Duodenal mucosa (tissue), 2 donors: Measurements from ENCODE around the gene C3orf20.

Experiments
- H3K27ac ChIP-seq: one replicate; pipeline ENCODE4 v1.7.0; 2013; ENCODE audit warnings: low read depth, low read length
- H3K27me3 ChIP-seq, 2 donors: one replicate each; pipeline ENCODE4 v1.7.0; 2013; ENCODE audit warnings: low read length in 2 of 2, control low read depth in 1 of 2; ENCODE audit not compliant: insufficient read depth in 2 of 2, control insufficient read depth in 1 of 2
- H3K36me3 ChIP-seq, 2 donors: one replicate each; pipeline ENCODE4 v1.7.0; 2013; ENCODE audit warnings: low read length in 2 of 2, control low read depth in 1 of 2; ENCODE audit not compliant: insufficient read depth in 2 of 2, control insufficient read depth in 1 of 2
- H3K4me1 ChIP-seq, 2 donors: one replicate each; pipeline ENCODE4 v1.7.0; 2013; ENCODE audit warnings: low read length in 2 of 2, control low read depth in 1 of 2; ENCODE audit not compliant: insufficient read depth in 2 of 2, control insufficient read depth in 1 of 2
- H3K4me3 ChIP-seq, 2 donors: one replicate each; pipeline ENCODE4 v1.7.0; 2013; ENCODE audit warnings: low read length in 2 of 2, low read depth in 1 of 2
- H3K9ac ChIP-seq, 2 donors: one replicate each; pipeline ENCODE4 v1.7.0; 2013; ENCODE audit warnings: low read length in 2 of 2, low read depth in 1 of 2
- H3K9me3 ChIP-seq, 2 donors: one replicate each; pipeline ENCODE4 v1.7.0; 2013; ENCODE audit warnings: low read length in 2 of 2, control low read depth in 1 of 2; ENCODE audit not compliant: control insufficient read depth in 1 of 2

Gene C3orf20

DNA sequence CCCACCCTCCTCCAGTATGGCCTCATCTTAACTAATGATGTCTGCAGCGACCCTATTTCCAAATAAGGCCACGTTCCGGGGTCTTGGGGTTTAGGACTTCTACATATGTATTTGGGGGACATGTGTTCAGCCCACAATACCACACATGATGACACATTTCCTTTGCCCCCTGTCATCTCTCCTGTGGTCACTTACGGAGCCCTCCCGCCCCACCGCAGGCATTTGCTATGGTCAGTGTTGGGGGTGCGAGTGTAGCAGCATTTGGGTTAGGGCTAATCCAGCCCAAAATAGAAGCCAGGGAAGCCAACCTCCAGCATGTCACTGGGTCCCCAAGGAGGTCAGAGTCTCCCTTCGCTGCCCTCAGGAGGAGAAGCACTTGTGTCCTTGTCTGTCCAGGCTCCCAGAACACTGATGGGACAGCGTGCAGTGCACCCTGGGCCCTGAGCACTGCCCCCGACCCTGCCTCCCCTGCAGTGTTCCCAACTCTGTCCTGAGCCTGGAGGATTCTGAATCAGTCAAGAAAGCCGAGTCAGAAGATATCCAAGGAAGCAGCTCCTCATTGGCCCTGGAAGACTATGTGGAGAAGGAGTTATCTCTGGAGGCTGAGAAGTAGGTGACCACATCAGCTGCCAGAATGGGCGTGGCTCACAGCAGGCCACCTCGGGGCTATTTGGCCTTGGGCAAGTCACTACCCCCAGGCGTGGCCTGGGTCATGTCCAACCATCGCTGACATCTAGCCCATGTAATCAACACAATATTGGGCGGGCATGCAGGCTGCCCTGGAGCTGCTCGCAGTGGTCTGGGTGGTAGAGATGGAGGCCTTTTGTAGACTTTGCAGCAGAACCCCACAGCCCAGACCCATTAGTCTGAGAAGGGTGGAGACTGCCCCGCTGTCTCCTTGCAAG is 96.9 kb downstream of the C3orf20 start:
- H3K27ac ChIP-seq: no peak overlapping the region
- H3K27me3 ChIP-seq: no peaks in the 10 kb centered on the region
- H3K9me3 ChIP-seq: no peaks in the 10 kb centered on the region
- H3K9ac ChIP-seq: no peak overlapping the region
- H3K4me1 ChIP-seq: no peaks in the 10 kb centered on the region
- no peaks in the 10 kb centered on the region for H3K36me3 ChIP-seq
- H3K4me3 ChIP-seq: no peak overlapping the region

DNA sequence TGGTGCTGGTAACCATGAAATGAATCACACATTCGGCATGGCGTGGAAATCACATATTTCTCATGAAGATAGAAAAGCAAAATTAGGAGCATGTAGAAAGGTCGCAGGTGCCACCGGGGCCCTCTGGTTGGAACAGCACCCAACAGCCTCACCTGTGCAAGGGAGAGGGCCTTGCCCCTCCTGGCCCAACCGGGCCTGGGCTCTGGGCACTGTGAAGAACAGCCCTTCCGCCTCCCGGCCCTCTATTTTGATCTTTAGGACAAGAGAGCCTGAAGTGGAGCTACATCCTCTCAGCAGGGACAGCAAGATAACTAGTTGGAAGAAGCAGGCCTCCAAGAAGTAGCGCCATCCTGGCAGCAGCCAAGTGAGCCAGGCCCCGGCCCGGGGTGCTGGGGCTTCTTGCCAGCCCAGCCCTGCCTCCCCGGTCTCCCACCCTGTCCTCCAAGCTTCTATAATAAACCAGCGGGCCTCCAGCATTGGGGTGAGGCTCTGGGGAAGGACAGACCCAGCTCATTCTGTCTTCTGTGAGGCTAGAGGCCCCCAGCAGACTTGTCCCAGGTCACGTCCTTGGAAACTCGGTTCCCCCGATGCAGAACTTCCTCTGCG is 97.7 kb downstream of the C3orf20 start:
- no peak overlapping the region for H3K27ac ChIP-seq
- H3K9ac ChIP-seq: no peak overlapping the region
- H3K4me3 ChIP-seq: no peak overlapping the region
- no peaks in the 10 kb centered on the region for H3K27me3 ChIP-seq
- no peaks in the 10 kb centered on the region for H3K4me1 ChIP-seq
- no peaks in the 10 kb centered on the region for H3K9me3 ChIP-seq
- no peaks in the 10 kb centered on the region for H3K36me3 ChIP-seq

DNA sequence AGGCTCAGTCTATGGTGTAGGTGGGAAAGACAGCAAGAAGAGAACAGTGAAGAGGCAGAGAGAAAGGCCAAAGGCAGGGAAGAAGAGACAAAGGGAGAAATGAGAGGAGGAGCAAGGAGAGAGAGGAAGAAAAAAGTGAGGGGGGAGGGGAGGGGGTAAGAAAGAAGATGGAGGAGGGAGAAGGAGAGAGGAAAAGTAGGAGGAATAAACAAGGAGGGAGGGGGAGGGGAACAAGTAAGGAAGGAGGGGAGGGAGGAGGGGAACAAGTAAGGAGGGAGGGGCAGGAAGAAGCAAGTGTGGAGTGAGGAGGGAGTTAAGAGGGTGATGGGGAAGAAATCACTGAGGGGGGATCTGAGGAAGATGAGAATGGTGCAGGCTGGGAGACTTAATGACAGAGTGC is 98.3 kb downstream of the C3orf20 start:
- no peak overlapping the region for H3K9ac ChIP-seq
- H3K27me3 ChIP-seq: no peaks in the 10 kb centered on the region
- no peak overlapping the region for H3K27ac ChIP-seq
- no peaks in the 10 kb centered on the region for H3K9me3 ChIP-seq
- no peaks in the 10 kb centered on the region for H3K36me3 ChIP-seq
- H3K4me3 ChIP-seq: no peak overlapping the region
- no peaks in the 10 kb centered on the region for H3K4me1 ChIP-seq

DNA sequence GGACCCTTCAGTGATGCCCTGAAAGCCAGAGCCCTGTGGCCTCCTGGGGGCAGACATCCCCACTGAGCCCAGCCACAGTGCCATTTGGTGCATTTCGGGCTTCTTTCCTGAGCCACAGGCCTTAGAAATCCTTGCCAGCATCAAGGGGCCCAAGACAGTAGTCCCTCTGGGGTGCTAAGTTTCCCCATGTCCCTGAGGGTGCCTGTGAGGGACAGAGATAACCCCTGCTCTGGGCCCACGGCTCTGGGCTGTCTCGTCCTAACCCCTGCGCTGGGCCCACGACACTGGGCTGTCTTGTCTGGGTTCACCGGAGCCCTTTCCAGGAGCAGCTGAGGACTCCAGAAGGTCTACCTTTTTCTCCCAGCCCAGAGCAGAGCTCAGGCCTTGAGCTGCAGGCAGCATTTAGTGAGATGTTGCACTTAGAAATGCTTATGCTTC is 98.8 kb downstream of the C3orf20 start:
- H3K4me1 ChIP-seq: no peaks in the 10 kb centered on the region
- no peaks in the 10 kb centered on the region for H3K27me3 ChIP-seq
- H3K4me3 ChIP-seq: no peak overlapping the region
- no peaks in the 10 kb centered on the region for H3K36me3 ChIP-seq
- H3K9me3 ChIP-seq: peaks cover 0 to 3% of the 10 kb centered on the region in 2 donors
- no peak overlapping the region for H3K27ac ChIP-seq
- H3K9ac ChIP-seq: no peak overlapping the region

DNA sequence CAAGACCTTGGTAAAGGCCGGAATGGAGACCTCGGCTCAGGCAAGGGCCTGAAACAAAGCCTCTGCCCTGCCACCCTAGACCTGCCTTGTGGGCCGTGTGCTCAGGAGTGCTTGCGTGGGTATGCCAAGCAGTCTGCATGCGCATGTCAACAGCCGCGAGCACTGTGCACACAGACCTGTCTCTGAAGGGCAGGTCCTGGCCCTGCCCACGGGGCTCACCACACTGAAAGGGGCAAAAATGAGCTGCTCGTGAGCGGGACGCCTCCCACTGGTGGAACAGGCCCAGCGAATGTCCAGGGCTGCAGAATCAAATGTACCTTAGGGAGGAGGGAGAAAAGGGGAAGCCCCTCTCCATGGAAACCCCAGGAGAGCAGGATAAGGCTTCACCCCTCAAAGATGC is 99.5 kb downstream of the C3orf20 start:
- Histone ChIP-seq H3K27me3 (no peaks in the 10 kb centered on the region), H3K9ac (no peak overlapping the region), H3K27ac (no peak overlapping the region), H3K9me3 (peaks cover 0 to 5% of the 10 kb centered on the region in 2 donors), H3K36me3 (no peaks in the 10 kb centered on the region), H3K4me1 (no peaks in the 10 kb centered on the region), H3K4me3 (no peak overlapping the region)

DNA sequence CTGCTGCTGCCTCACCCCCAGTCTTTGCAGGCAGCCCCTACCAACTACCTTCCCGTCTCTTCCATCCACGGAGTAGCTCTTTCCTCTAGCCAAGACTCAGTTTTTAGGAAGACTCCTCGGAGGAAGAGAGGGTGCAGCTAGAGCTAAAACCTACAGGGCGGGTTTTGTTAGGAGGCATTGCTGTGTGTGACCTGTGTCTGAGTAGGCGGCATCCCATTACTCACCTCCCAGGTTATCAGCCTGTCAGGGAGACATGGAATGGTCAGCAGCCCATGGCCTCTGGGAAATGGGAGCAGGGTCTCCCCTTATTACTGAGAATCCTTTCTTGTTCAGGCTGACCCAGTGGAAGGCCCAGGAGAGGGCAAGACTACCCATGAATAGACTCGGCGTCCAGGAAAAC is 100.1 kb downstream of the C3orf20 start:
- Histone ChIP-seq H3K9me3 (peaks cover 0 to 5% of the 10 kb centered on the region in 2 donors), H3K4me3 (no peak overlapping the region), H3K36me3 (no peaks in the 10 kb centered on the region), H3K4me1 (no peaks in the 10 kb centered on the region), H3K27ac (no peak overlapping the region), H3K27me3 (no peaks in the 10 kb centered on the region), H3K9ac (no peak overlapping the region)

DNA sequence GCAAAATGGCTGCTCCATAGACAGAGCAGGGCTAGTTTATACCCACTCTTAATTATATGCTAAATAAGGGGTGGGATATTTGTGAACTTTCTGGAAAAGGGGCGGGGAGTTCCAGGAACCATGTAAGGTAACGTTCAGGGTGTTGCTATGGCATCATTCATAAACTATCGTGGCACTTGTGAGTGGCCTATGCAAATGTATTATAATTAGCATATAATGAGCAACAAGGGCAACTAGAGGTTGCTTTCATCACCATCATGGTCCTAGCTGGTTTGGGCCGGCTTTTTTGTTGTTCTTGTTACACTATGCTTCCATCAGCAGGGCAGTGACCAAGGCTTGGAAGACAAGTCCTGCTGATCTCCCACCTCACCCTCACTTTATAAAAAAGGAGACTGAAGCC is 100.6 kb downstream of the C3orf20 start:
- Histone ChIP-seq H3K9ac (no peak overlapping the region), H3K4me1 (no peaks in the 10 kb centered on the region), H3K9me3 (peaks cover 0 to 5% of the 10 kb centered on the region in 2 donors), H3K27me3 (no peaks in the 10 kb centered on the region), H3K36me3 (no peaks in the 10 kb centered on the region), H3K27ac (no peak overlapping the region), H3K4me3 (no peak overlapping the region)

DNA sequence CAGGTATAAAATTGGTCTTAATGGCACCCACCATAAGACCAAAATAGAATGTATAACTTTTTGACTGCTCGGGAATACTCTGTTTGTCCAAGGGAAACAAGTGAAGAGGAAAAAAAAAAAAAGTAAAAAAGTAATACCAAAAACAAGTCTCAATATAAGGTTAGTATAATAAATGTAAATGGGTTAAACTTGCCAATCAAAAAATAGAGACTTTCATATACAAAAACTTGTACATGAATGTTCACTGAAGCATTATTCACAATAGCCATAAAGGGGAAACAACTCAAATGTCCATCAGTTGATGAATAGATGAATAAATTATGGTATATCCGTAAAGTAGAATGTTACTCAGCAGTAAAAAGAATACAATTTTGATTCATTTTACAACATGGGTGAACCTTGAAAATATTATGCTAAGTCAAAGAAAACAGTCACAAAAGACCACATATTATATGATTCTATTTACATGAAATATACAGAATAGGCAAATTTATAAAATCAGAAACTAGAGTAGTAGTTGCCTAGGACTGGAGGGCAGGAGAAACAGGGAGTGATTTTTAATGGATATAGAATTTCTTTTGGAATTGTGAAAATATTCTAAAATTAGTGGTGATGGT is 104.2 kb downstream of the C3orf20 start:
- Histone ChIP-seq H3K4me3 (no peak overlapping the region), H3K9me3 (peaks cover 0 to 5% of the 10 kb centered on the region in 2 donors), H3K36me3 (no peaks in the 10 kb centered on the region), H3K27me3 (no peaks in the 10 kb centered on the region), H3K9ac (no peak overlapping the region), H3K27ac (no peak overlapping the region), H3K4me1 (no peaks in the 10 kb centered on the region)

DNA sequence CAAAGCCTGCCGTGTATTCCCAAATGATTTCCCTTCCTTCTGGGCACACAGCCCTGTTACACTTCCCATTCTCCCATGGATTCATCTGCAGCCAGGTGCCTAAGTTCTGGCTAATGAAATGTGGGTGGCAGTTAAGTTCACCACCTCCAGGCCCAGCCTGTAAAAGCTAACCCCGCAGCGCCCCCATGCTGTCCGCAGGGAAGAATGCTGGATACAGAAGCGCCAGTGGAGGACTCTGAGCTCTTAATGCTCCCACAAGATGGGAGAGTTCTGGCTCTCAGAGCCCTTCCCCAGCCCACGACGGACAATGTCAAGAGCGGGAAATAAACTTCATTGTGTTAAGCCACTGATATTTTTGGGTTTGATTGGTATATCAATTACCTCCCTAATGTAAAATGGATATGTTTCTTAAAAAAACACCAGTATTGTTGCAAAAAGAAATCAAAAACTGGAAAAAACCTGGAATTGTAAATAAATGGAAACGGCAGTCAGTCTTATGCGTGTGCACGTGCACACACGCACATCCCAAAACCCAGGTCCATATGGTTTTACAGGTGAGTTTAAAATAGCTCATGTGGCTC is 106.1 kb downstream of the C3orf20 start:
- H3K4me3 ChIP-seq: no peak overlapping the region
- H3K9me3 ChIP-seq: peaks cover 0 to 5% of the 10 kb centered on the region in 2 donors
- H3K9ac ChIP-seq: no peak overlapping the region
- no peaks in the 10 kb centered on the region for H3K4me1 ChIP-seq
- H3K27ac ChIP-seq: no peak overlapping the region
- H3K36me3 ChIP-seq: no peaks in the 10 kb centered on the region
- H3K27me3 ChIP-seq: no peaks in the 10 kb centered on the region
